Lower leg skin (tissue), 4 donors: ENCODE data around the gene DENND1B. TPM values are rescaled to one million over a fixed set of nuclear protein-coding genes. Genes with fewer than 3 reads are reported as not detected.

Experiments used
- DNase-seq, 2 donors: peaks; one replicate each; pipeline ENCODE4 v3.0.0-alpha.2; 2019; ENCODE audit warnings: low spot score in 2 of 2
- H3K4me3 ChIP-seq: fragments of 200-600 bp; sonication (generic); 2 replicates; pipeline ENCODE4 v1.5.1; 2017; ENCODE audit warnings: mild to moderate bottlenecking, low read depth; ENCODE audit not compliant: poor library complexity, severe bottlenecking
- CTCF ChIP-seq, 3 donors: fragments of 450-650 bp; IDR thresholded peaks; one replicate each; pipeline ENCODE4 v1.5.1; 2016; ENCODE audit warnings: antibody characterized with exemption in 3 of 3, mild to moderate bottlenecking in 3 of 3, moderate library complexity in 2 of 3
- POLR2A ChIP-seq, 2 donors: fragments of 450-650 bp; IDR thresholded peaks; one replicate each; pipeline ENCODE4 v1.6.1; 2016 to 2017; ENCODE audit warnings: antibody characterized with exemption in 2 of 2, mild to moderate bottlenecking in 1 of 2, moderate library complexity in 1 of 2
- WGBS, 2 donors: methylation state at CpG; one replicate each; pipeline ENCODE4 v1.1.5; 2018; 5-methylcytosine and 5-hydroxymethylcytosine counted together
- intact Hi-C: fragments of 100-400 bp; cut with DNase I; formaldehyde crosslinking; loops from one replicate; pipeline ENCODE4 v1.15.0; 2023; ENCODE audit warnings: low total_unique reads
- total RNA-seq, 4 donors: library from RNA; depleted of rRNA; stranded (reverse); fragments of >200 nt; gene quantifications; one replicate each; pipeline ENCODE4 v1.1.0, GENCODE V29; 2016

Gene DENND1B
- total RNA-seq, 4 donors from 2014 or later = 5.5 to 12.4 (median 7.2) TPM

- TF ChIP-seq CTCF (IDR thresholded peaks at IDR 0.05) (no peak), POLR2A (IDR thresholded peaks at IDR 0.05) (no peak)
- intact Hi-C loops = no loop called here
- no peak overlapping the region for H3K4me3 ChIP-seq
- DNase-seq = no peak
- 32 to 33% methylated on average over 2 of the region's 2 CpGs for WGBS, 2 donors
Observed at GRCh38 chr1:197773856-197774255, 1.4 kb downstream of the DENND1B start.

GRCh38 chr1:197771904-197772556 lies 3.2 kb downstream of the DENND1B start:
- no peak for TF ChIP-seq CTCF (IDR thresholded peaks at IDR 0.05)
- no peak for TF ChIP-seq POLR2A (IDR thresholded peaks at IDR 0.05)
- 87 to 89% methylated on average over 6 of the region's 6 CpGs for WGBS, 2 donors
- intact Hi-C loops = no loop called here
- no peak for DNase-seq
- no peak overlapping the region for H3K4me3 ChIP-seq

GRCh38 chr1:197771386-197771785 lies 3.9 kb downstream of the DENND1B start:
- no peak overlapping the region for H3K4me3 ChIP-seq
- 96 to 100% methylated on average over 2 of the region's 2 CpGs for WGBS, 2 donors
- no peak for DNase-seq
- TF ChIP-seq CTCF (IDR thresholded peaks at IDR 0.05) = no peak
- TF ChIP-seq POLR2A (IDR thresholded peaks at IDR 0.05) = no peak
- intact Hi-C loops = no loop called here

- intact Hi-C loops = no loop called here
Observed at GRCh38 chr1:197770243-197770642, 5.0 kb downstream of the DENND1B start.

GRCh38 chr1:197769287-197769686 lies 6.0 kb downstream of the DENND1B start:
- no peak for TF ChIP-seq CTCF (IDR thresholded peaks at IDR 0.05)
- TF ChIP-seq POLR2A (IDR thresholded peaks at IDR 0.05) = no peak
- no peak for DNase-seq
- WGBS, 2 donors = 92 to 95% methylated on average over 4 of the region's 4 CpGs
- intact Hi-C loops = no loop called here
- no peak overlapping the region for H3K4me3 ChIP-seq

More at GRCh38 chr1:197770243-197770642, 5.0 kb downstream of the DENND1B start:
- DNase-seq = no peak
- TF ChIP-seq CTCF (IDR thresholded peaks at IDR 0.05) = no peak
- no peak for TF ChIP-seq POLR2A (IDR thresholded peaks at IDR 0.05)
- no peak overlapping the region for H3K4me3 ChIP-seq
